Osteoblast (primary cell): Measurements from ENCODE around the gene PIMREG. TPM values are rescaled to one million over a fixed set of nuclear protein-coding genes. Genes with fewer than 3 reads are reported as not detected.

Experiments
- DNase-seq: peaks from one replicate; pipeline ENCODE4 v3.0.0; 2011; ENCODE audit warnings: low spot score, mixed read lengths; ENCODE audit not compliant: insufficient read length; ENCODE audit errors: missing footprints
- H2AFZ ChIP-seq: 2 replicates; pipeline ENCODE4 v1.6.0; 2011; ENCODE audit warnings: mild to moderate bottlenecking, low read length
- H3K27ac ChIP-seq: 2 replicates; pipeline ENCODE4 v1.5.1; 2011; ENCODE audit warnings: mild to moderate bottlenecking, low read depth, low read length, moderate library complexity
- H3K27me3 ChIP-seq: 2 replicates; pipeline ENCODE4 v1.6.0; 2012; ENCODE audit warnings: mild to moderate bottlenecking, control low read depth, inconsistent platforms, low read length, moderate library complexity; ENCODE audit not compliant: insufficient read depth
- H3K36me3 ChIP-seq: 2 replicates; pipeline ENCODE4 v1.5.1; 2011; ENCODE audit warnings: mild to moderate bottlenecking, low read length, control low read depth, moderate library complexity; ENCODE audit not compliant: insufficient read depth
- H3K4me1 ChIP-seq: 2 replicates; pipeline ENCODE4 v1.5.1; 2011; ENCODE audit warnings: mild to moderate bottlenecking, low read length, control low read depth, moderate library complexity; ENCODE audit not compliant: insufficient read depth
- H3K4me2 ChIP-seq: 2 replicates; pipeline ENCODE4 v1.6.0; 2011; ENCODE audit warnings: mild to moderate bottlenecking, low read length; ENCODE audit not compliant: insufficient read depth
- H3K4me3 ChIP-seq: fragments of 200-600 bp; sonication (generic); 3 replicates; pipeline ENCODE4 v1.5.1; 2012; ENCODE audit warnings: mild to moderate bottlenecking, low read length, inconsistent platforms; ENCODE audit not compliant: insufficient read depth
- H3K79me2 ChIP-seq: 2 replicates; pipeline ENCODE4 v1.6.0; 2012; ENCODE audit warnings: mild to moderate bottlenecking, low read length, control low read depth, inconsistent platforms; ENCODE audit not compliant: insufficient read depth
- H3K9me3 ChIP-seq: 2 replicates; pipeline ENCODE4 v1.5.1; 2011; ENCODE audit warnings: low read depth, low read length, control low read depth
- H4K20me1 ChIP-seq: 2 replicates; pipeline ENCODE4 v1.6.0; 2012; ENCODE audit warnings: mild to moderate bottlenecking, low read length, control low read depth; ENCODE audit not compliant: insufficient read depth
- total RNA-seq: library from RNA; depleted of rRNA; stranded (reverse); fragments of >200 nt; gene quantifications from 2 replicates; pipeline ENCODE4 v1.2.3, GENCODE V29; 2012
- TF ChIP-seq, protein P1 (sequence below): IDR thresholded peaks from 2 replicates; pipeline ENCODE4 v1.5.1; 2011; ENCODE audit warnings: mild to moderate bottlenecking, low read depth, low read length, moderate library complexity; ENCODE audit errors: extremely low read depth

PIMREG gene
- total RNA-seq, 1 donor = 5.1 TPM

DNA sequence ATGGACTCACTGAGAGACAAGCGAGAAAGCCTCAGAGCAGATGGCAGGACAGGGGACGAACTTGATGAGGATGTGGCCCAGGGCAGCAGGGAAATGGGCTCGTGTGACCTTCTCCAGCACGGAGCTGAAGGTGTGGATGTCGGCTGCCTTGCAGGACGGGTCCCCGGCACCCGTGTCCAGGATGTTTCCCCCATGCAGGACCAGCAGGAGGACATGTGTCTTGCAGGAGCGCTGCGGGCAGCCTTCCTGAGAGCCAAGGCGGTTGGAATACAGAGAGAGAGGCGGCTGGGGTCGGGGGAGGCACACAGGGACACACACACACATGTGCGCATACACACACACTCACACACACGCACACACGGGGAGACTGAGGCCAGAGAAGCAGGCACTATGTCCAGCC, 39.3 kb downstream of the PIMREG start:
- H3K36me3 ChIP-seq = no peaks in the 10 kb centered on the region
- no peaks in the 10 kb centered on the region for H3K9me3 ChIP-seq
- no peaks in the 10 kb centered on the region for H4K20me1 ChIP-seq
- H3K27ac ChIP-seq = no peak overlapping the region
- H3K4me3 ChIP-seq = no peak overlapping the region
- no peak overlapping the region for H3K4me2 ChIP-seq
- no peaks in the 10 kb centered on the region for H3K79me2 ChIP-seq
- H3K27me3 ChIP-seq = no peaks in the 10 kb centered on the region
- no peak for DNase-seq
- H2AFZ ChIP-seq = no peak overlapping the region
- TF ChIP-seq, protein P1, sequence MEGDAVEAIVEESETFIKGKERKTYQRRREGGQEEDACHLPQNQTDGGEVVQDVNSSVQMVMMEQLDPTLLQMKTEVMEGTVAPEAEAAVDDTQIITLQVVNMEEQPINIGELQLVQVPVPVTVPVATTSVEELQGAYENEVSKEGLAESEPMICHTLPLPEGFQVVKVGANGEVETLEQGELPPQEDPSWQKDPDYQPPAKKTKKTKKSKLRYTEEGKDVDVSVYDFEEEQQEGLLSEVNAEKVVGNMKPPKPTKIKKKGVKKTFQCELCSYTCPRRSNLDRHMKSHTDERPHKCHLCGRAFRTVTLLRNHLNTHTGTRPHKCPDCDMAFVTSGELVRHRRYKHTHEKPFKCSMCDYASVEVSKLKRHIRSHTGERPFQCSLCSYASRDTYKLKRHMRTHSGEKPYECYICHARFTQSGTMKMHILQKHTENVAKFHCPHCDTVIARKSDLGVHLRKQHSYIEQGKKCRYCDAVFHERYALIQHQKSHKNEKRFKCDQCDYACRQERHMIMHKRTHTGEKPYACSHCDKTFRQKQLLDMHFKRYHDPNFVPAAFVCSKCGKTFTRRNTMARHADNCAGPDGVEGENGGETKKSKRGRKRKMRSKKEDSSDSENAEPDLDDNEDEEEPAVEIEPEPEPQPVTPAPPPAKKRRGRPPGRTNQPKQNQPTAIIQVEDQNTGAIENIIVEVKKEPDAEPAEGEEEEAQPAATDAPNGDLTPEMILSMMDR = no peak
- H3K4me1 ChIP-seq = peaks cover 11% of the 10 kb centered on the region

DNA sequence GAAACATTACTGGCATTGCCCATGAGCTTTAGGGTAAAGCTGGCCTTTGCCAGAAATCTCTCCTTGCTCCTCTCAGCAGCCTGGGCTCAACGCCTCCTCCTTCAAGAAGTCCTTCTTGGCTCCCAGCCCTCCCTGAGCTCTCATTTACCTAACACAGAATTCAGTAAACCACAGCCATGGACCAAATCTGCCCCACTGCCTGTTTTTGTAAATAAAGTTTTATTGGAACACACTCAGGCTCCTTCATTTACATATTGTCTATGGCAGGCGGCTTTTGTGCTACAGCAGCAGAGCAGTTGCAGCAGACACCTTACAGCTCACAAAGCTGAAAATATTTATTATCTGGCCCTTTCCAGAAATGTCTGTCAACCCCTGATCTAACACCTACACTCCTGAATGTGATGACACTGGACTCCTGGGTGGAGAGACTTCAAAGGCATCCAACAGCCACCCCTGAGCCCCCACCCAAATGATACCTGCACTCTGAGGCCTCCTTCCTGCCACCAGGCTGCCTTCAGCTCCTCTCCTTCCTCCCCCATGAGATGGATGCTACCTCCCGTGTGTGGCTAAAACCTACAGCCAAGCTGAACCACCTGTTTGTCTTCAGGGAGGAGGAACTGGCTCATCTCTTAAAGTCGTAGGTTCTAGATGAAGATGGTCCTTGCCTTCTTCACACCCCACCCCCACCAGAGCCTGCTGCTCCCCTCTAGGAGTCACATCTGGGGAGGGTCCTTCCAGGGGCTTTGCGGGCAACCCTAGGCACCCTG, 41.6 kb downstream of the PIMREG start:
- Histone ChIP-seq H3K4me1 (peaks cover 11% of the 10 kb centered on the region), H2AFZ (no peak overlapping the region), H3K9me3 (no peaks in the 10 kb centered on the region), H4K20me1 (no peaks in the 10 kb centered on the region), H3K79me2 (no peaks in the 10 kb centered on the region), H3K27ac (no peak overlapping the region), H3K4me2 (no peak overlapping the region), H3K36me3 (no peaks in the 10 kb centered on the region), H3K27me3 (no peaks in the 10 kb centered on the region), H3K4me3 (no peak overlapping the region)
- TF ChIP-seq, protein P1 = no peak
- DNase-seq = no peak

- TF ChIP-seq, protein P1 = no peak
- H3K4me2 ChIP-seq = peak overlapping the region; percentile 7
- no peak overlapping the region for H3K27ac ChIP-seq
- H2AFZ ChIP-seq = peak overlapping the region; percentile 60
- no peak for DNase-seq
- no peaks in the 10 kb centered on the region for H3K9me3 ChIP-seq
- peaks cover 11% of the 10 kb centered on the region for H3K4me1 ChIP-seq
- H3K4me3 ChIP-seq = no peak overlapping the region
- no peaks in the 10 kb centered on the region for H3K36me3 ChIP-seq
- no peaks in the 10 kb centered on the region for H3K79me2 ChIP-seq
- H3K27me3 ChIP-seq = no peaks in the 10 kb centered on the region
- no peaks in the 10 kb centered on the region for H4K20me1 ChIP-seq
Measured at GRCh38 chr17:6487251-6488007, 43.2 kb downstream of the PIMREG start.

DNA sequence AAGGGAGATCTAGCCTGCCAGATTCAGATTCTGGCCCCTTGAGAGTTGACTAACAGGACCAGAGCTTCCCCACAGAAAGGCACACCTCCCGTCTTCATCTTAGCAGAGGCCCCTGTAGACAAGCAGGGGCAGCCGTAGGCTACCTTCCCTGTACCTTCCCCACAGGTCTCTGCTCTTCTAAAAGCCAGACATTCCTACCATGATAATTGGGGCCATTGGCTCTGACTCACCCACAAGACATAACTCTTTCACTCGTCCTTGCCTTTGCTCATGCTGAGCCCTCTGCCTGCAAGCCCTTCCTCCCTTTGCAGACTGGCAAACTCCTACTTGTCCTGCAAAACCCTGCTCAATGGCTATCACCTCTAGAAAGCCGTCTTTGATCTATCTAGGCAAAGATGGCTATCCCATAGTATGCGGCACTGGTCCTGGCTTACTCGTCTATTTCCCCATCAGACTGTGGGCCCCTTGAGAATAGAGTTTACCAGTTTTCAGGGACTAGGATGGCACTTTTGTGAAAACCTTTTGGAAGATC, 43.8 kb downstream of the PIMREG start:
- H3K4me3 ChIP-seq = no peak overlapping the region

More for the DNA sequence above, 43.8 kb downstream of the PIMREG start:
- H3K4me2 ChIP-seq = no peak overlapping the region
- no peak for DNase-seq
- no peaks in the 10 kb centered on the region for H3K79me2 ChIP-seq
- peaks cover 11% of the 10 kb centered on the region for H3K4me1 ChIP-seq
- no peak overlapping the region for H3K27ac ChIP-seq
- H3K9me3 ChIP-seq = no peaks in the 10 kb centered on the region
- no peak overlapping the region for H2AFZ ChIP-seq
- H3K36me3 ChIP-seq = no peaks in the 10 kb centered on the region
- no peaks in the 10 kb centered on the region for H3K27me3 ChIP-seq
- TF ChIP-seq, protein P1 = no peak
- H4K20me1 ChIP-seq = no peaks in the 10 kb centered on the region
